ENCODE results near the gene CD46.

GRCh38 chr1:207824691-207825408, 73.0 kb downstream of the CD46 start:
- TF ChIP-seq CTCF (IDR thresholded peaks at IDR 0.05; ENCODE audit: insufficient read depth, low read length, poor library complexity, severe bottlenecking) (no peak), EZH2phosphoT487 (conservative IDR thresholded peaks at IDR 0.05; ENCODE audit: low read length) (no peak)

Measured in SU-DHL-6 (cell line).